ENCODE results near the gene OAS2.

GRCh38 chr12:112936927-112937326 is 41.4 kb upstream of the OAS2 start:
- TF ChIP-seq CTCF (IDR thresholded peaks at IDR 0.05) (no peak), ZFX (IDR thresholded peaks at IDR 0.05; ENCODE audit: borderline replicate concordance) (no peak)

Measured in 22Rv1 (cell line).